ENCODE results near the gene IL17RD.

The IL17RD gene

DNA sequence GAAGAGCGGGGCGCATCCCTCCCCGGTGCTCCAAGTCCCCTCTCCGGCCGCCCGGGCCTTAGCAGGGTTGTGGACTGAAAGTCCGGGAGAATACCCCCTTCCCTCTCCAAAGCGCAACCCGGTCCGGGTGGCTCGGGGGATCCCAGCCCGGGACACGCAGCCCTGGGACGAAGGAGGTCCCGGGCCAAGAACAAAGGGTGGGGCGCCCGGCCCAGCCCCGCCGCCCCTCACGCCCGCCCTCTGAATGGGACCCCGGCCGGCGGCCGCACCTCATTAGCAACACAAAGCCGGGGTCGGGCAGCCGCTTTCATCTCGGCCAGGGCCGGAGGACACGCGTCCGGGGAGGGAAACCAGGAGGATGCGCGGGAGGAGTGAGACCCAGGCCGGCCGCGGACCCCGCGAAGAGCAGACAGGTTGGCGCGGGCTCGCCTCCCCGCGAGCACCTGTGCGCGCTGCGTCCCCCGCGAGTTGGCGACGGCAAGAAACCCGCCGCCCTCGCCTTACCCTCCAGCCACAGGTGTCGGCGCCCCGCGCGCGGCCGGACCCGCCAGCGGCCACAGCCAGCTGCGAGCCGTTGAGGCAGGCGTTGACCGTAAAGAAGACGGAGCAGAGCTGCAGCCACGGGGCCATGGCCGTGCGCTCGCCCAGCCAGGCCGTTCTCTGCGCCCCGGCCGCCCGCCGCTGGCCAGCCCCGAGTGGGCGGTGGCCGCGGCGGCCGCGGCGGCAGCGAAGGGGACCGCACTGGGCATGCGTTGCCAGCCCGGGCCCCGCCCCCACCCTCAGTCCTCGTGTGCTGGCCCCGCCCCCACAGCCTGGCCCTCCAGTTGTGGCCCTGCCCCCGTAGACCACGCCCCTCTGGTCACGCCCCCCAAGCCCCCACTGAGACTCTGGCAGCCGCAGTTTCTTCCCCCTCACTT is at the start of gene IL17RD:
IL17RD (minus strand) TSS at position 697 of the 917 bp plus-strand sequence; CDS start at position 630, 67 bp downstream.
- DNase-seq: peak; percentile 81

GRCh38 chr3:57206423-57206822 is 41.3 kb upstream of the IL17RD start:
- DNase-seq: no peak

GRCh38 chr3:57199895-57200297 is 34.7 kb upstream of the IL17RD start, which contains the start of gene HESX1:
HESX1 (minus strand) TSS chr3:57199978; CDS start chr3:57199918, 60 bp downstream.
- DNase-seq: no peak

- no peak for DNase-seq
Observed at GRCh38 chr3:57194641-57195040, 29.5 kb upstream of the IL17RD start.

GRCh38 chr3:57192028-57192427 is 26.9 kb upstream of the IL17RD start:
- DNase-seq: no peak

GRCh38 chr3:57184526-57184925 is 19.4 kb upstream of the IL17RD start:
- no peak for DNase-seq

DNA sequence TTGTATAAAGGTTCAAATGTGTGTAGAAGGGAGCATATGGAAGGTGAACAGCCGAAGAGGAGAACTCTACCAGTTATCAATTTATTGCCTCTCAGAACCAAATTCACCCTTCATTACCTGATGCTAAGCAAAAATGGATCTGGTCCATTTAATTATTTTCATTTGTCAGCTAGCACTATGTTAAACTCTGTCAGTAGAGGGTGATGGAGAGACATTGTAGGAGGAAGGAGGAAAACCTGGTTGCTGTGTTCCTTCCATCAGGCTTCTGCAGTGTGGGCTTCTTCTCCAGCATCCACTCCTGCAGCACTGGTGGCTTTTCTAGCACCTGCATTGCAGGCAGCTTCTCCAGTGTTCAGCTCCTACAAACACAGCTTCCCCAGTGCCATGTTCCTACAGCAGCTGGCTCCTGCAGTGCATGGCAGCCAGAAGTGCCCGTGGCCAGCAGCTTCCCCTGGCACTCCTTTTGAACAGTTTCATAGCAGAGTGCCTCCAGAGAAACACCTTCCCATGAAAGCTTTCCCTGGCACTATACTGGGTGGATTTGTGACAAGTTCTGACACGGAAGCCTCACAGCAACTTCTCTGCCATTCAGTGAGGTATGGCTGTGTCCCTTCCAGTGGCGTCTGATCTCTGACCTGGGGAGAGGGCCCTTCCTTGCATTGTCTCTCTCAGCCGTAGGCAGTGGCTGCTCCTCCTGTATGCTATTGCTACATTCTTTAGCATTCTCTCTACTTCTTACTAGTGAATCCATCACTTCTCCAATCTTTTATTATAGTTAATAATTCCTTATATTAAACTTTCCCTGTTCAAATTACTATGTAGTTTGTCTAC is 14.6 kb upstream of the IL17RD start:
- no peak for DNase-seq

DNA sequence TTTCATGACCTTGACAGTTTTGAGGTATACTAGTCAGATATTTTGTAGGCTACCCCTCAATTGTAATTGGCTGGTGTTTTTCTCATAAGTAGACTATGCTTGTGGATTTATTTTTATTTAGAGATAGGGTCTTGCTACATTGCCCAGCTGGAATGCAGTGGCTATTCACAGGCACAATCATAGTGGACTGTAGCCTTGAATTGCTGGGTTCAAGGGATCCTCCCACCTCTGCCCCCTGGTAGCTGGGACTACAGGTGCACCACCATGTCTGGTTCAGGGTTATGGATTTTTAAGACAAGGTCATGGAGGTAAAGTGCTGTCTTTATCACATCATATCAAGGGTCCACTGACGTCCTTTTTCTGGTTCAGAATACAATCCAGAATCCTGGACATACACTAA is 10.9 kb upstream of the IL17RD start:
- DNase-seq: no peak

DNA sequence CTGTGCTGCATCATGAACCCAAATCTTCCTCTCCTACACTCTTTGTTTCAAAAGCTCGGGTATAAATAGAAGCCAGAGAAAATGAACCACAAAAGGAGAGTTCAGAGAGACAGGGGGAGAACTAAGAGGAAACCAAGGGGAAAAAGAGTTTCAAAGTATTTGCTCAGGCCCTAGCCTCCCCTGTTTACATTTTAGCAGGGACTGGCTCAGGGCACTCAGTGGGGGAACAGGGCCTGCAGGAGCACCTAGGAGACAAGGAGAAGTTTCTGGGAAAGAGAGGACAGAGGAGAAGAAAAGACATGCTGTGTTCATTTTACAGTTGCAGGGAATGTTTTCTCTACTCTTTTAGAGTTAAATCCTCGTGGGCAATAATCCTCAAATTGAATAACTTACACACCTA is 8.5 kb upstream of the IL17RD start:
- no peak for DNase-seq

DNA sequence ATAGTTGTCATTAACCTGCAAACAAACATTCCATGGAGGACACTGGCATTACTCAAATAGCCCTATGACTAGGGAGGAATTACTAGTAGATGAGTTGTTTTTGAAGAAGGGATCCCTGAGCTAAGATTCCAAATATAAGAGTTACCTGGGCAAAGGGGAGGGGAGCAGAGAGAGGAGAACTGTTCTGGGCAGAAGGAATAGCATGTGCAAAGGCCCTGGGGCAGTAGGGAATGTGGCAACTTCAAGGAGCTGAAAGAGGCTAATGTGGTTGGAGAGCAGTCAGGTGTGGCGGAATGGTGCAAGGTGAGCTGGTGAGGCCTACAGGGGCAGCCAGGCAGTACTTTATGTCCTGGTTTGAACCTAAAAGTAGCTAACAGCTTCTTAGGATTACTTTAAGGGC is 5.8 kb upstream of the IL17RD start:
- no peak for DNase-seq

- peak; percentile 76 for DNase-seq
Observed at GRCh38 chr3:57169872-57170623, 4.9 kb upstream of the IL17RD start.

DNA sequence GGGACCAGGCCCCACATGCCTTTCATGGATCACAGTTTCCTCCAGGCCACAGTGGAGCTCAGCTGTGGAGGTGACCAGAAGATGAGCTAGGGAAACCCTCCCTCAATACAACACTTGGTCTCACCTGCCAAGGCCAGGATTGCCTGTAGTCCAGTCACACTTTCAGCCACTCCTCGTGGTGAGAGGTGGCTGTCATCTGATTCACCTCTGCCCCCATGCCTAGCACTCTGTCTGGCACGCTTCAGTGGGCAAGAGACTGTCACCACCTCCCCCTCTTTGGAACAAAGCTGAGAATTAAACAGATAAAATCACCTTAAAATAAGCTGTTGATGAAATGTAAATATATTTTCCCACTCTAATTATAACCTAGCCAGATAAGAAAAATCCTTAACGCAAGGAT is 4.0 kb upstream of the IL17RD start:
- no peak for DNase-seq

GRCh38 chr3:57168151-57168550 is 3.0 kb upstream of the IL17RD start:
- no peak for DNase-seq

DNA sequence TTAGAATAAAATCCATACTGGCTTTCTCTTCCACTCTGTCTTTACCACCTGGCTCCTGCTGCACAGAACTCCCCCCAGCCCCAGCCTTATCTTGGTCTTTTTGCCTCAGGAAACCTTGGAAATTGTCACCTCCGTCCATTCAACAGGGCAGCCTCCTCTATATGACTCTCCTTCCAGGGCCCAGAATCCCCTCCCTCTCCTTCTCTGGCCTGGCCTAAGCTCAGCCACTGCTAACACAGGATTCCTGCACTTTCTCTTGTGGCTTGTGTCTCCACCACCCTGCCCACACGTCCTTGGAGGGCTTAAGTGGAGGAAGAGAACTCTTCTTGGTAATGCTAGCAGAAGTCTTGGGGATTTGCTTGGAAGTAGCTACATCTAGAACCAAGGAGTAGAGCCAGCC is 1.5 kb upstream of the IL17RD start:
- no peak for DNase-seq

- no peak for DNase-seq
Observed at GRCh38 chr3:57165641-57166040, 488 bp upstream of the IL17RD start.

DNA sequence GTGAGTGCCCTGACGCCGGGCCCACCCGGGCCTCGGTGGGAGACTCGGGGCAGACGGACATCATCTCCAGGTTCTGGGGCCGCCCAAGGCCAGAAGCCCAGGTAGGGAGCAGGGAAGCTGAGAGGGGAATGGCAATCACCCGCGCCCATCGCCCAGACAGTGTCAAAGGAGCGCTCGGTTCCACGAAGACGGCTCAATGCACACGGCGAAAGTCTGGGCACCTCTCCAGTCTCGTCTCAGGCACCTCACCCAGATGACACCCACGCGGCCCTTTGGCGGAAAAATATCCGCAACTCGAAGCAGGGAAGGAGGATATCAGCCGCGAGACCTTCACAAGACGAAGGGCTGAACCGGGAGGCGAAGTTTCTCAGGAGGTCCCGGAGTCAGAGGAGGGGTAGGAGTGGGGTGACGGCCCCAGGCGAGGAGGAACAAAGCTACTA is 916 bp downstream of the IL17RD start:
- DNase-seq: peak; percentile 52

GRCh38 chr3:57163751-57164150 is 1.4 kb downstream of the IL17RD start:
- peak; percentile 9 for DNase-seq

DNA sequence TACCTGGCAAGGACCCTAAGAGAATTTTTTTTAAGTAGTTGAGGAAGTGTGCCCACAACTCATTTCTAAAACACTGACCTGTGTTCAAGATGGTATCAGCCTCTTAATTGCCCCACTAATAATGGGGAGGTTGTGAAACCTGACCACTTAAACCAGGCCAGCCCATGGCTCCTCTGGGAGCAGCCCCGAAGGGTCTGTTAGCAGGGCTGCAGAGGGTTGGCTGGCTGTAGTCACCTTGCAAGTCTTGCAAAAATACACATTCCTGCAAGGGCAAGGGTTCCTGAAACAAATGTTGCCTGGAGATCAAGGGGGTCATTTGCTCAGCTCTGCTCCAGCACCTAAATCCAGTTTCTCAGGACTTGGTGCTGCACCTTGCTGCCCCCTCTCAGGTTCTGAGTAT is 3.2 kb downstream of the IL17RD start:
- no peak for DNase-seq

DNA sequence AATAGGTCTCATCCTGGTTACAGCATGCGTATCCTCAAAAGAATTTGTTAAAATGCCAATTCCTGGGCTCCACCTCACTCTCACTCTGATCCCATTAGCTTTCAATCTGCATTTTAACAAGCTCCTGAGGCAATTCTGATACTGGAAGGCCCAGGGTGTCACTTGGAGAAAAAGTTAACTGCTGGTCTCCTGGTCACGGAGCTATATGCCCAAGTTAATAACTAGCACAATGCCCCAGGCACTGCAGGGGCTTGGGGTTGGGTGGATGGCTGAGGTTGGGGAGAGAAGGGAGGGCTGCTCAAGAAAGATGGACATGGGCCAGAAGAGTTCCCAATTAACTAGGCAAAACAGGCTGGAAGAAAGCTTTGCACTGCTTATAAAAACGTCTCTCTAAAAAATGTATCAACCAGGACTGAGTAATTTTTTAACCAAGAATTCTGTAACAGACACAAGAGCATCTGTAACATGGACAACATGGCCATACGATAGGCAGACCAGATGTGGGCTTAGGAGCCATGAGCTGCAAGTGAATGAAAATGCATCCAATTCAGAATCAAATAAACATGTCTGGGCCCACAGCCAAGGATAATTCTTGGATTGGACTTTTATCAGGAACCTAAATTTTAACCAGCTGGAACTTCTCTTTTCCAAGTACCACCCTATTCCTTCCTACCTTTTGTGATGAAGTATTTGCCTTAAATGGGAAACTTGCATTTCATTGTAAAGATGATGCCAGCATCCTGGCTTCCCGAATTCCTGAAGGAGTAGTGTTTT is 4.2 kb downstream of the IL17RD start:
- no peak for DNase-seq

DNA sequence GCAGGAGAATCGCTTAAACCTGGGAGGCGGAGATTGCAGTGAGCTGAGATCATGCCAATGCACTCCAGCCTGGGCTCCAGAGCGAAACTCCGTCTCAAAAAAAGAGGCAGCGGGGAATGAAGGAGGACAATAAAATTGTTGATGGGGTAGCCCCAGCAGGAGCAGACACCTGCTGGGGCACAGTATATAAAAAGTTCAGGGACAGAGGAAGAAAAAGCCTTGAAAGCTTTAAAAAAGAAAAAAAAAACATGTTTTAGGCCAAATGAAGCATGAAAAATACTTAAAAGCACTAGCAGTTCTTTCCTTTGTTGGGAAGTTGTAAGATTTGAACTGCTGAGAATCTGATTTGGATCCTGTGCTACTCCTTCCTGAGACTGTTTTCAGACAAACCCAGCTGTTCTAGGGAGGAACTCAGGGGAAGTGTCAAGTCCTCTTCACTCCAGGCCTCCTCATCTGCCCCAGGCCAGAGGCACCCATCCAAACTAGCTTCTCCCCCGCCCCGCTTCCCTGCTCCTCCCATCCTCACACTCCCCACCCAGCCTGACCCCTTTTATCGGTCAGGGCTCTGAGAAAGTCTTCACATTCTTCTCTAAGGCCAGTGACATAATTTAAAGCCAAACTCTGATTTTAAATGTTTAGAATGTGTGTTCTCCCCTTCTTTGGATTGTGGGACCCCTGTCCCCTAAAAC is 4.9 kb downstream of the IL17RD start:
- no peak for DNase-seq

Measured in stimulated activated CD4-positive, alpha-beta T cell treated with anti-CD3 and anti-CD28 coated beads, Interleukin-15, amount 100 ng/mL, for 24 hours (primary cell).